Neural crest cell (in vitro differentiated cells): Measurements from ENCODE around the gene CDH19. TPM values are rescaled to one million over a fixed set of nuclear protein-coding genes. Genes with fewer than 3 reads are reported as not detected.
A peak's percentile ranks its signal among the peaks of the same experiment; 100 is the strongest.

Experiments
- DNase-seq: peaks from one replicate; pipeline ENCODE4 v3.0.0; 2021; ENCODE audit warnings: low read depth, mixed read lengths, low spot score
- H3K27ac Mint-ChIP-seq: one replicate; pipeline ENCODE4 v1.8.0; 2021; ENCODE audit warnings: mild to moderate bottlenecking, mixed read lengths; ENCODE audit not compliant: unreplicated experiment
- H3K27me3 Mint-ChIP-seq: 2 replicates; pipeline ENCODE4 v1.8.0; 2021; ENCODE audit warnings: low read depth, mild to moderate bottlenecking, mixed read lengths
- H3K36me3 Mint-ChIP-seq: 2 replicates; pipeline ENCODE4 v1.8.0; 2021; ENCODE audit warnings: low read depth, mild to moderate bottlenecking, mixed read lengths
- H3K4me1 Mint-ChIP-seq: 2 replicates; pipeline ENCODE4 v1.8.0; 2021; ENCODE audit warnings: mixed read lengths
- H3K4me3 Mint-ChIP-seq: one replicate; pipeline ENCODE4 v1.8.0; 2021; ENCODE audit warnings: mild to moderate bottlenecking, mixed read lengths
- H3K9me3 Mint-ChIP-seq: 2 replicates; pipeline ENCODE4 v1.8.0; 2021; ENCODE audit warnings: mixed read lengths
- total RNA-seq: library from RNA; stranded (reverse); gene quantifications from 2 replicates; pipeline ENCODE4 v1.2.1, GENCODE V29; 2021
- TF ChIP-seq, protein P1 (sequence below): fragments of 200-600 bp; sonication (generic); conservative IDR thresholded peaks from 2 replicates; pipeline ENCODE4 v1.5.0; 2021; ENCODE audit warnings: antibody characterized with exemption, mild to moderate bottlenecking

The CDH19 gene
- total RNA-seq, 1 donor from 2014 or later, result 14.7 TPM

- Mint-ChIP-seq H3K4me3 (no peak overlapping the region), H3K9me3 (peaks cover 10% of the 10 kb centered on the region), H3K27ac (no peak overlapping the region), H3K4me1 (no peaks in the 10 kb centered on the region), H3K36me3 (no peaks in the 10 kb centered on the region), H3K27me3 (no peaks in the 10 kb centered on the region)
- no peak for DNase-seq
- TF ChIP-seq, protein P1, sequence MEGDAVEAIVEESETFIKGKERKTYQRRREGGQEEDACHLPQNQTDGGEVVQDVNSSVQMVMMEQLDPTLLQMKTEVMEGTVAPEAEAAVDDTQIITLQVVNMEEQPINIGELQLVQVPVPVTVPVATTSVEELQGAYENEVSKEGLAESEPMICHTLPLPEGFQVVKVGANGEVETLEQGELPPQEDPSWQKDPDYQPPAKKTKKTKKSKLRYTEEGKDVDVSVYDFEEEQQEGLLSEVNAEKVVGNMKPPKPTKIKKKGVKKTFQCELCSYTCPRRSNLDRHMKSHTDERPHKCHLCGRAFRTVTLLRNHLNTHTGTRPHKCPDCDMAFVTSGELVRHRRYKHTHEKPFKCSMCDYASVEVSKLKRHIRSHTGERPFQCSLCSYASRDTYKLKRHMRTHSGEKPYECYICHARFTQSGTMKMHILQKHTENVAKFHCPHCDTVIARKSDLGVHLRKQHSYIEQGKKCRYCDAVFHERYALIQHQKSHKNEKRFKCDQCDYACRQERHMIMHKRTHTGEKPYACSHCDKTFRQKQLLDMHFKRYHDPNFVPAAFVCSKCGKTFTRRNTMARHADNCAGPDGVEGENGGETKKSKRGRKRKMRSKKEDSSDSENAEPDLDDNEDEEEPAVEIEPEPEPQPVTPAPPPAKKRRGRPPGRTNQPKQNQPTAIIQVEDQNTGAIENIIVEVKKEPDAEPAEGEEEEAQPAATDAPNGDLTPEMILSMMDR, result no peak
Observed at GRCh38 chr18:66623821-66624220, 19.9 kb upstream of the CDH19 start.

DNA sequence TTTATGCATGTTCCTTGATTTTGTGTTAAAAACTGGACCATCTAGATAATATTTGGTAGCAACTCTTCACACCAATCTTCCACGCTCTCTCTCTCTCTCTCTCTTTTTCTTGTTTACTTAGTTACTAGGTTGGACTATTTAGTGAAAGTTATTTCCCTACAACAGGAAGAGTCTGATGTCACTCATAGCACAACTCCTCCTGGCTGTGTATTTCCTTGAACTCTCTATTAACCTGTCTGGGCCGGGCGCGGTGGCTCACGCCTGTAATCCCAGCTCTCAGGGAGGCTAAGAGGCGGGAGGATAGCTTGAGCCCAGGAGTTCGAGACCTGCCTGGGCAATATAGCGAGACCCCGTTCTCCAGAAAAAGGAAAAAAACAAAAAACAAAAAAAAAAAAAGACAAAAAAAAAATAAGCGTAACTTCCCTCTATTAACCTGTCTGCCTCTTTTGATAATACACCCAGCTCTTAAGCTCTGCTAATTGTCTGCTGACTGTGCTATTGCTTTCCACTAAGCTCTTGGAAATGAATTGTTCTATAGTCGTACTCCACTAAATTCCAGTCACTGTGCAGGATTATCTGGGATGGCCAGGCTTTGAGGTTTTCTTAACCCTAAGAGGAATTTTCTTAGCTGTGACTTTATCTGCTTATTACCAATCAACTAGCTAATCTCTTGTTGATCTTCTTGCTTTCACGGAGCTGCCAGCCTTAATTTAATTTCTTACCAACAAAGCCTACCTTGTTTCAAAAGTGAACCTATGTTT is 18.1 kb upstream of the CDH19 start:
- DNase-seq, result no peak
- Mint-ChIP-seq H3K9me3 (peaks cover 12% of the 10 kb centered on the region), H3K27ac (no peak overlapping the region), H3K36me3 (no peaks in the 10 kb centered on the region), H3K4me3 (no peak overlapping the region), H3K4me1 (no peaks in the 10 kb centered on the region), H3K27me3 (no peaks in the 10 kb centered on the region)
- TF ChIP-seq, protein P1, result no peak

DNA sequence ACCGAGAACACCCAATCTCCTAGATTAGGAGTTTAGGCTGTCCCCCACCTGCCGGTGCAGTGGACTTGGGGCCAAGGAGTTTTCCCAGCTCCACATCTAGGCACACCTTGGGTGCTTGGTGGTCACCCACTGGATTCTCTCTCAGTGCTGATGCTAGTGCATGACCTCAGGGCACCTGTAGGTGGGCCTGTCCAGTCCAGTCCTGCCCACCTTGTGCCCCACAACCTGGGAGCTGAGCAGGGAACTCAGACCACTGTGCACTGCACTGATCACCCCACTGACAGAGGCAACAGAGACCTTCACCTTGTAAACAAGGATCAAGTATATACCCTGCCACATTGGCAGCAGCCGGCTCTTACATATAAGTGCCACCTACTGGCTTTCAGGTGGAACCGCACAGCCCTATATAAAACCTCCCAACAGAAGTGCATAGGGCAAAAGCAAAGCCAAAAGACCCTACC is 12.7 kb upstream of the CDH19 start:
- TF ChIP-seq, protein P1, result peak; percentile 55
- no peak overlapping the region for H3K4me3 Mint-ChIP-seq
- no peaks in the 10 kb centered on the region for H3K36me3 Mint-ChIP-seq
- no peaks in the 10 kb centered on the region for H3K27me3 Mint-ChIP-seq
- no peak for DNase-seq
- H3K4me1 Mint-ChIP-seq, result no peaks in the 10 kb centered on the region
- peaks cover 7% of the 10 kb centered on the region for H3K9me3 Mint-ChIP-seq
- H3K27ac Mint-ChIP-seq, result no peak overlapping the region

DNA sequence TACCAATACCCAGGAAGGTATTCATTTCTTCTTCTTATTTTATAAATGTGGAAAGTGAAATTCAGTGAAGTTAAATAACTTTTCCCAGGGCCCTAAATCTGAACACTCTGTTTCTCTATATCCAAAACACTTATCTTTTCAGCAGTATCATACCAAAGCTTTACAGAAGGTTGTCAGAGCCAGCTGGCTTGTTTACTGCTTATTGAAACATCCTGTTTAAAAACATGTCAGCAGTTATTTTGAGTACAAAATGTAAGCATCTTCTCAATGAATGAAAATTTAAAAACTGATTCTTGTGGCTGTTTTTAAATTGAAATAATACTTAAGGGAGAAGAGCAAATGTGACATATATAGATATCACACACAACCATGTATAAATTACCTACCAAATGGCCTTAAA is 11.3 kb upstream of the CDH19 start:
- TF ChIP-seq, protein P1, result no peak
- Mint-ChIP-seq H3K4me3 (no peak overlapping the region), H3K27me3 (no peaks in the 10 kb centered on the region), H3K9me3 (peaks cover 4% of the 10 kb centered on the region), H3K27ac (no peak overlapping the region), H3K36me3 (no peaks in the 10 kb centered on the region), H3K4me1 (no peaks in the 10 kb centered on the region)
- DNase-seq, result no peak

GRCh38 chr18:66607632-66608031 is 3.7 kb upstream of the CDH19 start:
- no peak overlapping the region for H3K27ac Mint-ChIP-seq
- TF ChIP-seq, protein P1, result no peak
- peaks cover 10% of the 10 kb centered on the region for H3K4me1 Mint-ChIP-seq
- no peaks in the 10 kb centered on the region for H3K27me3 Mint-ChIP-seq
- no peak for DNase-seq
- H3K9me3 Mint-ChIP-seq, result peaks cover 6% of the 10 kb centered on the region
- no peaks in the 10 kb centered on the region for H3K36me3 Mint-ChIP-seq
- H3K4me3 Mint-ChIP-seq, result no peak overlapping the region
